GM18858 (cell line): ENCODE measurements around the gene CNTRL.
"Not testable (repeated sequence)": the region's sequence is repeated elsewhere in the genome, so short reads cannot be mapped to it uniquely, and the experiment has no call there.

Source experiments
- ATAC-seq: cut with Tn5 transposase; IDR thresholded peaks from one replicate; pipeline ENCODE4 v1.9.1; 2021; ENCODE audit not compliant: unreplicated experiment

CNTRL gene

GRCh38 chr9:121173501-121173900 is 98.7 kb downstream of the CNTRL start:
- no peak for ATAC-seq

- no peak for ATAC-seq
These were observed 104.1 kb downstream of the CNTRL start for GRCh38 chr9:121178676-121179372.

GRCh38 chr9:121179373-121179721 is 104.6 kb downstream of the CNTRL start:
- not testable (repeated sequence) for ATAC-seq

- ATAC-seq: no peak
These were observed 105.4 kb downstream of the CNTRL start for GRCh38 chr9:121179930-121180681.

- ATAC-seq: no peak
These were observed 107.5 kb downstream of the CNTRL start for GRCh38 chr9:121182101-121182836.

- ATAC-seq: no peak
These were observed 108.2 kb downstream of the CNTRL start for GRCh38 chr9:121182989-121183388.

- ATAC-seq: no peak
These were observed 109.1 kb downstream of the CNTRL start for GRCh38 chr9:121183666-121184423.

- no peak for ATAC-seq
These were observed 109.7 kb downstream of the CNTRL start for GRCh38 chr9:121184463-121184862.

- ATAC-seq: no peak
These were observed 110.5 kb downstream of the CNTRL start for GRCh38 chr9:121185178-121185745.

GRCh38 chr9:121185774-121186403 is 111.1 kb downstream of the CNTRL start:
- no peak for ATAC-seq

GRCh38 chr9:121187636-121188305 is 113.0 kb downstream of the CNTRL start:
- no peak for ATAC-seq

GRCh38 chr9:121189006-121189405 is 114.3 kb downstream of the CNTRL start:
- ATAC-seq: no peak

GRCh38 chr9:121189660-121190059 is 114.9 kb downstream of the CNTRL start:
- ATAC-seq: no peak

- no peak for ATAC-seq
These were observed 116.5 kb downstream of the CNTRL start for GRCh38 chr9:121191235-121191634.

GRCh38 chr9:121192518-121192917 is 117.8 kb downstream of the CNTRL start:
- ATAC-seq: no peak

GRCh38 chr9:121192959-121193640 is 118.3 kb downstream of the CNTRL start:
- ATAC-seq: no peak

GRCh38 chr9:121194730-121195129 is 120.0 kb downstream of the CNTRL start:
- ATAC-seq: no peak

GRCh38 chr9:121196389-121196788 is 121.6 kb downstream of the CNTRL start:
- no peak for ATAC-seq

GRCh38 chr9:121197132-121197531 is 122.4 kb downstream of the CNTRL start:
- no peak for ATAC-seq
